GM18526 (cell line): ENCODE measurements around the gene GPR162.

Experiments
- POLR2A ChIP-seq: IDR thresholded peaks from 3 replicates; pipeline ENCODE4 v1.6.1; 2011; ENCODE audit not compliant: insufficient read length; ENCODE audit errors: extremely low read depth

Gene GPR162

GRCh38 chr12:6807170-6807569 is 14.5 kb upstream of the GPR162 start:
- no peak for TF ChIP-seq POLR2A

- TF ChIP-seq POLR2A, result no peak
Observed at GRCh38 chr12:6809056-6809455, 12.6 kb upstream of the GPR162 start.

GRCh38 chr12:6810758-6811157 is 10.9 kb upstream of the GPR162 start:
- no peak for TF ChIP-seq POLR2A

DNA sequence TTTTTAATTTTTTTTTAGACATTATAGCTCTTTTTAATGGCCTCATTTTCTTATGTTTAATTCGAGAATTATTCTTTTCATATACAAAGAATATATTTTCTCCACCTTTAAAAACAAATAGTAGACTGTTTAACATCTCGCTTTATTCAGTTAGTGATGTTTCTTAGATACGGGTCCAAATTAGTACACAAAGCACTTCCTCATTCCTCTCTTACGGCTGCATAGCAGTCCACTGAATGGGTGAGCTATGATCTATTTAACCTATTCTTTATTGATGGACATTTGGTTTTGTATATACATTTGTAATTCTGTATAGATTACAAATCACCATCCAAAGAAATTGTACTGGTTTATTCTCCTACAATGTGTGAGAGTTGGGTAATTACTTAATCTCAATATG is 8.3 kb upstream of the GPR162 start:
- no peak for TF ChIP-seq POLR2A

DNA sequence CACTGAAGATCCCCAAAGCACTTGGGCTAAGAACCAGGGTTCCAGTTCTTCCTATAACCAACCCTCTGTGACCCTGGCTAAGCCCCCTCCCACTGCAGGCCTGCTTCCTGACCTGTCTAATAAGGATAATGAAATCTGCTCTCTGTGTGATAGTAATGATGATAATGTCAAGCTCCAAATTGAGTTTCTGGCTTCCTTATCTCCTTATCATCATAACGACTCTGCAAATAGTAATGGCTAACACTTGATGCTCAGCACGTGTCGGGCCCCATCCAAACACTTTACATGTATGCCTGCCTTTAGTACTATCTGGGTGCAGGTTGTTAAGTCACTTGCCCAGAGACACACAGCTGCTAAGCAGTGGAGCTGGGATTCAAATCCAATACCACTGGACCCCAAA is 5.0 kb upstream of the GPR162 start:
- TF ChIP-seq POLR2A, result no peak

- no peak for TF ChIP-seq POLR2A
Observed at GRCh38 chr12:6817098-6817497, 4.5 kb upstream of the GPR162 start.

GRCh38 chr12:6817662-6818157 is 3.9 kb upstream of the GPR162 start:
- no peak for TF ChIP-seq POLR2A

DNA sequence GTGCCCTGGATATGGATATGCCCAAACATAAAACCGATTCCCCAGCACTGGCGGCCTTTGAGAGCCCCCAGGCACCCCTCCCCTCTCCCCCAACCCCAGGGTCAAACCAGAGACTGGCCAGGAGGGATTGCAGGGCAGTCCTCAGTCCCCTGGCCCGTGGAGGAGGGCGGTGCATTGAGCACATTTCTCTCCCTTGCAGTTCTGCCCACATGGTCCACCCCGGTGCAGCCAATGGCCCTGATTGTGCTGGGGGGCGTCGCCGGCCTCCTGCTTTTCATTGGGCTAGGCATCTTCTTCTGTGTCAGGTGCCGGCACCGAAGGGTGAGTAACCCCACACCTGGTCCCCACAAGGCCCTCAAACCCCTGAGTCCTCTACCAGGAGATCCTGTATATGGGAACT is 3.4 kb upstream of the GPR162 start:
- TF ChIP-seq POLR2A, result no peak

- TF ChIP-seq POLR2A, result no peak
Observed at GRCh38 chr12:6818645-6819044, 3.0 kb upstream of the GPR162 start.

DNA sequence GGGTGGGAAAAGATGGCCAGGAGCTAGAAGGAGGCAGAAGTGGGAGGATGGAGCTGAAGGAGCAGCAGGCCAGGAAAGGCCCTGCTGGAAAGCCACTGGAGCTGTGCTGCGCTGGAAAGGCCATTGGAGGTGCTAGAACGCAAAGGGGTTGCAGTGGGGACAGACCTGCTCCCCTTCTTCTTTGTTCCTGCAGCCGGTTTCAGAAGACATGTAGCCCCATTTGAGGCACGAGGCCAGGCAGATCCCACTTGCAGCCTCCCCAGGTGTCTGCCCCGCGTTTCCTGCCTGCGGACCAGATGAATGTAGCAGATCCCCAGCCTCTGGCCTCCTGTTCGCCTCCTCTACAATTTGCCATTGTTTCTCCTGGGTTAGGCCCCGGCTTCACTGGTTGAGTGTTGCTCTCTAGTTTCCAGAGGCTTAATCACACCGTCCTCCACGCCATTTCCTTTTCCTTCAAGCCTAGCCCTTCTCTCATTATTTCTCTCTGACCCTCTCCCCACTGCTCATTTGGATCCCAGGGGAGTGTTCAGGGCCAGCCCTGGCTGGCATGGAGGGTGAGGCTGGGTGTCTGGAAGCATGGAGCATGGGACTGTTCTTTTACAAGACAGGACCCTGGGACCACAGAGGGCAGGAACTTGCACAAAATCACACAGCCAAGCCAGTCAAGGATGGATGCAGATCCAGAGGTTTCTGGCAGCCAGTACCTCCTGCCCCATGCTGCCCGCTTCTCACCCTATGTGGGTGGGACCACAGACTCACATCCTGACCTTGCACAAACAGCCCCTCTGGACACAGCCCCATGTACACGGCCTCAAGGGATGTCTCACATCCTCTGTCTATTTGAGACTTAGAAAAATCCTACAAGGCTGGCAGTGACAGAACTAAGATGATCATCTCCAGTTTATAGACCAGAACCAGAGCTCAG is 2.3 kb upstream of the GPR162 start:
- TF ChIP-seq POLR2A, result no peak

- no peak for TF ChIP-seq POLR2A
Observed at GRCh38 chr12:6820166-6820565, 1.5 kb upstream of the GPR162 start.

- TF ChIP-seq POLR2A, result no peak
Observed at GRCh38 chr12:6822426-6823135, 960 bp downstream of the GPR162 start.

GRCh38 chr12:6823182-6824084 is 1.8 kb downstream of the GPR162 start:
- TF ChIP-seq POLR2A, result no peak

GRCh38 chr12:6824085-6824775 is 2.6 kb downstream of the GPR162 start:
- TF ChIP-seq POLR2A, result no peak
